Measurements from ENCODE around the gene POLR3GL.

GRCh38 chr1:145996433-145997015 is 32.0 kb downstream of the POLR3GL start, which contains the start of gene TXNIP:
- no peak for TF ChIP-seq CTCF (conservative IDR thresholded peaks at IDR 0.05; ENCODE audit: low read depth in 2 of 2)
- peak; percentile 96 for TF ChIP-seq POLR2AphosphoS5 (IDR thresholded peaks at IDR 0.05; ENCODE audit: low read depth)
- TF ChIP-seq EZH2 (IDR thresholded peaks at IDR 0.05; ENCODE audit: low read depth, unreplicated experiment), result no peak
- no peak for TF ChIP-seq REST (IDR thresholded peaks at IDR 0.05; ENCODE audit: unreplicated experiment)
- TF ChIP-seq STAT1 (IDR thresholded peaks at IDR 0.05; ENCODE audit: unreplicated experiment), result no peak
